HepG2 (cell line): ENCODE results near the gene PCAT7. TPM values are rescaled to one million over a fixed set of nuclear protein-coding genes. Genes with fewer than 3 reads are reported as not detected.
A peak's percentile ranks its signal among the peaks of the same experiment; 100 is the strongest.

Experiments
- CBX5 ChIP-seq: sonication (generic); formaldehyde crosslinking; IDR thresholded peaks from 2 replicates; pipeline ENCODE4 v1.4.0; 2020; ENCODE audit warnings: missing genetic modification reagents, borderline replicate concordance
- FOXO1 ChIP-seq: sonication (generic); formaldehyde crosslinking; IDR thresholded peaks from 2 replicates; pipeline ENCODE4 v1.4.0; 2020; ENCODE audit warnings: missing genetic modification reagents
- GFI1 ChIP-seq: sonication (generic); formaldehyde crosslinking; IDR thresholded peaks from 2 replicates; pipeline ENCODE4 v1.5.0; 2020; ENCODE audit warnings: missing genetic modification reagents, mild to moderate bottlenecking, borderline replicate concordance
- GTF3A ChIP-seq: sonication (generic); formaldehyde crosslinking; conservative IDR thresholded peaks from 2 replicates; pipeline ENCODE4 v1.4.0; 2020; ENCODE audit warnings: mild to moderate bottlenecking, missing genetic modification reagents
- HNF1A ChIP-seq, 2 experiments: sonication (generic) in 1 of 2; formaldehyde crosslinking in 1 of 2; IDR thresholded peaks; 2 replicates each; pipeline versions ENCODE4 v1.4.0 to v1.6.1; 2016 to 2020; ENCODE audit warnings: borderline replicate concordance in 1 of 2, low read depth in 1 of 2, mild to moderate bottlenecking in 1 of 2, missing genetic modification reagents in 1 of 2
- IKZF4 ChIP-seq: sonication (generic); formaldehyde crosslinking; IDR thresholded peaks from 2 replicates; pipeline ENCODE4 v1.5.1; 2020; ENCODE audit warnings: borderline replicate concordance, mild to moderate bottlenecking, low read depth, missing genetic modification reagents; ENCODE audit errors: not compliant biosample characterization
- IRX3 ChIP-seq: sonication (generic); formaldehyde crosslinking; IDR thresholded peaks from 2 replicates; pipeline ENCODE4 v1.8.1; 2023; ENCODE audit warnings: mild to moderate bottlenecking, low read depth, missing genetic modification reagents, borderline replicate concordance
- KAT8 ChIP-seq: IDR thresholded peaks from 2 replicates; pipeline ENCODE4 v1.6.1; 2016; ENCODE audit warnings: missing genetic modification reagents, missing compliant biosample characterization
- MAZ ChIP-seq, 2 experiments: sonication (generic) in 1 of 2; formaldehyde crosslinking in 1 of 2; IDR thresholded peaks; 2 replicates each; pipeline versions ENCODE4 v1.5.0 to v1.6.1; 2012 to 2020; ENCODE audit warnings: low read depth in 2 of 2, mild to moderate bottlenecking in 2 of 2, borderline replicate concordance in 1 of 2, improper control_type of control experiment in 1 of 2, low read length in 1 of 2, missing genetic modification reagents in 1 of 2, moderate library complexity in 1 of 2
- POGZ ChIP-seq: sonication (generic); formaldehyde crosslinking; IDR thresholded peaks from 2 replicates; pipeline ENCODE4 v1.4.0; 2020; ENCODE audit warnings: mild to moderate bottlenecking, missing genetic modification reagents
- TAF1 ChIP-seq: sonication (generic); formaldehyde crosslinking; IDR thresholded peaks from 2 replicates; pipeline ENCODE4 v1.4.0; 2020; ENCODE audit warnings: missing genetic modification reagents
- ZBTB38 ChIP-seq: sonication (generic); formaldehyde crosslinking; IDR thresholded peaks from 2 replicates; pipeline ENCODE4 v1.5.1; 2020; ENCODE audit warnings: mild to moderate bottlenecking, missing genetic modification reagents
- ZMAT3 ChIP-seq: sonication (generic); formaldehyde crosslinking; conservative IDR thresholded peaks from 2 replicates; pipeline ENCODE4 v1.7.0; 2021; ENCODE audit warnings: missing genetic modification reagents
- ZMYM2 ChIP-seq: sonication (generic); formaldehyde crosslinking; IDR thresholded peaks from 2 replicates; pipeline ENCODE4 v1.8.0; 2022; ENCODE audit warnings: mild to moderate bottlenecking, missing genetic modification reagents
- ZNF362 ChIP-seq: sonication (generic); formaldehyde crosslinking; IDR thresholded peaks from 2 replicates; pipeline ENCODE4 v1.4.0; 2020; ENCODE audit warnings: missing genetic modification reagents, mild to moderate bottlenecking, borderline replicate concordance
- ZNF512B ChIP-seq: sonication (generic); formaldehyde crosslinking; IDR thresholded peaks from 2 replicates; pipeline ENCODE4 v1.5.1; 2020; ENCODE audit warnings: missing genetic modification reagents, mild to moderate bottlenecking, borderline replicate concordance
- ZNF572 ChIP-seq: sonication (generic); formaldehyde crosslinking; IDR thresholded peaks from 2 replicates; pipeline ENCODE4 v1.5.1; 2020; ENCODE audit warnings: mild to moderate bottlenecking, missing genetic modification reagents
- ZSCAN9 ChIP-seq: IDR thresholded peaks from 2 replicates; pipeline ENCODE4 v1.6.1; 2016; ENCODE audit warnings: borderline replicate concordance
- polyA plus RNA-seq, 8 experiments: library from polyadenylated mRNA; depleted of rRNA in 3 of 8; stranded (reverse) in 7 of 8; unstranded in 1 of 8; fragments of >200 nt; fragmentation: Illumina TruSeq in 4 of 8; extraction: Trizol in 4 of 8; gene quantifications; 2 replicates each; pipeline versions ENCODE4 v1.2.1 to v1.2.3, GENCODE V29; 2011 to 2016; ENCODE audit warnings: low read depth in 4 of 8, missing spikeins in 1 of 8, mixed read lengths in 1 of 8; ENCODE audit not compliant: insufficient read depth in 1 of 8
- total RNA-seq, 5 experiments: library from RNA; depleted of rRNA; stranded (reverse); fragments of >200 nt; fragmentation: Illumina TruSeq; extraction: Trizol; gene quantifications; 2 replicates each; pipeline ENCODE4 v1.2.3, GENCODE V29; 2016; ENCODE audit warnings: low read depth in 1 of 5

The PCAT7 gene
- total and polyA plus RNA-seq, 2 of the 13 experiments (the other 11 are each of a cell fraction or from before 2014, with no cell fraction given): 2.3 to 3.9 TPM

- TF ChIP-seq CBX5 (CRISPR knock-in tag) (0 out of 2 replicates have a peak, but pooled peaks have one; percentile 35), ZNF512B (CRISPR knock-in tag) (peak; percentile 33; the same call in 1 of the 2 replicates), ZMAT3 (peak; percentile 80; the same call in 1 of the 2 replicates), GFI1 (CRISPR knock-in tag) (0 out of 2 replicates have a peak, but pooled peaks have one; percentile 64), ZNF572 (peak; percentile 90), ZMYM2 (CRISPR knock-in tag) (no peak), ZBTB38 (CRISPR knock-in tag) (peak; percentile 60; the same call in 1 of the 2 replicates), FOXO1 (CRISPR knock-in tag) (0 out of 2 replicates have a peak, but pooled peaks have one; percentile 11), ZSCAN9 (CRISPR knock-in tag) (peak; percentile 35; the same call in 1 of the 2 replicates), ZNF362 (CRISPR knock-in tag) (peak; percentile 36; the same call in 1 of the 2 replicates), POGZ (CRISPR knock-in tag) (peak; percentile 86; the same call in 1 of the 2 replicates), IKZF4 (peak; percentile 48), HNF1A (IDR thresholded peaks at IDR 0.05; ENCODE audit: low read depth) (no peak), HNF1A (CRISPR knock-in tag; IDR thresholded peaks at IDR 0.05; ENCODE audit: borderline replicate concordance) (peak; percentile 70; the same call in 1 of the 2 replicates), IRX3 (CRISPR knock-in tag) (no peak), TAF1 (CRISPR knock-in tag) (peak; percentile 68), GTF3A (CRISPR knock-in tag) (0 out of 2 replicates have a peak, but pooled peaks have one; percentile 74), MAZ (IDR thresholded peaks at IDR 0.05; ENCODE audit: borderline replicate concordance, low read depth, low read length) (0 out of 2 replicates have a peak, but pooled peaks have one; percentile 37), MAZ (CRISPR knock-in tag; IDR thresholded peaks at IDR 0.05; ENCODE audit: low read depth) (no peak; the same call in 1 of the 2 replicates), KAT8 (CRISPR knock-in tag) (peak; percentile 81)
Observed at GRCh38 chr9:94554439-94555331, at the start of gene PCAT7 (continued).
